ENCODE results near the gene IP6K1.
"Not testable (repeated sequence)": the region's sequence is repeated elsewhere in the genome, so short reads cannot be mapped to it uniquely, and the experiment has no call there.

Gene IP6K1

DNA sequence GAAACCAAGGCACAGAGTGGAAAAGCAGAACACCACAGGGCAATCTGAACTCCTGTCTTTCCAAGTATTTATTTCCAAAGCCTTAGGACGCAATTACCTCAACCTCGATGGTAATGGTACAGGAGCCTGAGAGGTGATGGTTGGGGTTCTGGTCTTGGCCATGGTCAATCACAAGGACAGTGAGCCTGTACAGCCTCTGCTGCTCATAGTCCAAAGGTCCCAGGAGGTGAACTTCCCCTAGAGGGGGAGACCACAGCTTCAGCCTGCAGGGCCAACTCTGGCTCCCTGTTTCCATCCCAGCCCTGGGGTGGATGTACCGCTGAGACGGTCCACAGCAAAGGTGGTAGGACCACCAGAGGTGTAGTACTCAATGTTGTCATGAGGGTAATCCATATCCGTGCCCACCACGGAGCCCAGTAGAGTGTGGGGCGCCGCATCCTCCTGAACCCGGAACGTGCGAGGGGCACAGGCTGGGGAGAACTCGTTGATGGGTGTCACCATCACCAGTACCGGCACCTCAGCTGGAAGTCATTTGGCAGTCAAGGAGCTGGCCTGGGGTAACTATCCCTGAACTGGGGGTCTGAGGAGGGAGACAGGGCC is 7.2 kb upstream of the IP6K1 start:
- no peak for DNase-seq

GRCh38 chr3:49792371-49793150 is 6.2 kb upstream of the IP6K1 start:
- no peak for DNase-seq

- no peak for DNase-seq
Observed at GRCh38 chr3:49791571-49791970, 5.2 kb upstream of the IP6K1 start.

DNA sequence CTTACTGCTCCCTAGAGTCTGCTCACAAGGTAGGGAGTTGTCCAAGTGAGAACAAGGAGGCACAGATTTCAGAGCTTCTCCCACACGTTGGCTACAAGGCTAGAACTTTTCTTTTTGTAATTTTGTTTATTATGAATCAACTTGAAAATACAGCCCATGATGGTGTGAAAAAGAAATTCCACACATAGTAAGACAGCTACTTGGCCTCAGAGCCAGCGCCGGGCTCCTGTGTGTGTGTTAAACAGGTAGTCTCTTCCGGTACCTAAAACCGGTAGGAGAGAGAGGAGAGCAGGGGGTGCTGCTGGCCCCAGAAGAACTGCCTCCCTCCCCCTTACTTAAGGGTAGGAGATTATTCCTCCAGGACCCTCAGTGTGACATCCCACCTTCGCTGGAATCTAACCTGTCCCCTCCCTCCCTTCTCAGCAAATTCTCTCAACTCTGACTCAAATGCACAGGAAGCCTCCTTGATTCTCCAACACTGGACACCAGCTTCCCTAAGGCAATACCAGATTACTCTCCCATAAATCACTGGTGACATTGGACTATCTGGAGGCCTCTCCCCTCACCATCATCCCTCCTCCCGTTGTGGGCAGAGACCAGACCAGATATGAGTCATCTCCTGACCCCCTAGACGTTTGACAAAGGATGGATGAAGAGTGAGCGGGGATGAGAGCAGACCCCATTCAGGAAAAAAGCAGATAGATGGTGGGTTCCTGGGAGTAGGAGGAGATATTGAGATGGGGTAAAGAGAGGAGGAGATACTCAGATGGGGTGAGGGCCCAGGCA is 4.5 kb upstream of the IP6K1 start:
- DNase-seq: no peak

- DNase-seq: no peak
Observed at GRCh38 chr3:49788056-49788455, 1.7 kb upstream of the IP6K1 start.

DNA sequence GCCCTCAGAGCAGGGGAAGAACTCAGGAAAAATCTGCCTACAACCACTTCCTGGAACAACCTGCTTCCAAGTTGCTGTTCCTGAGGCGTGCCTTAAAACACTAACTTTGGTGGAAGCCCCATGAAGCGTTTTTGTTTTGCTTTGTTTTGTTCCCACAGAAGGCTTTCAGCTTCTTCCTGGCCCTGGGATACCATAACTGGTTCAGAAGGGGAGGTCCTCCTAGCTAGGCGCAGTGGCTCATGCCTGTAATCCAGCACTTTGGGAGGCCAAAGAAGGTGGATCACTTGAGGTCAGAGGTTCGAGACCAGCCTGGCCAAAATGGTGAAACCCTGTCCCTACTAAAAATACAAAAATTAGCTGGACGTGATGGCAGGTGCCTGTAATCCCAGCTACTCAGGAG is 1.2 kb upstream of the IP6K1 start:
- no peak for DNase-seq

DNA sequence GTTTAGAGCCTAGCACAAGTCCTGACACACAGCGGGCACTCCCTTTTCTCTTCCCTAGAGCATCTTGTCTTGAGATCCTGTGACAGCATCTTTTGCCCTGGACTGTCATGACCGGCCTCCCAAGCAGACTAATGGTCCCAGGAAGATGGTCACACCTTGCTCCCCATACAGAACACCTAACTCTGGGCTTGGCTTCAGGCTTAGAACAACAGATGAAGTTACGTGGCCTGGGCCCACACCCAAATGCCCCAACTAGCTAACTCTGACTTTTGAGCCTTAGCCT is 781 bp upstream of the IP6K1 start:
- DNase-seq: no peak

- no peak for DNase-seq
Observed at GRCh38 chr3:49785565-49786356, 581 bp downstream of the IP6K1 start.

DNA sequence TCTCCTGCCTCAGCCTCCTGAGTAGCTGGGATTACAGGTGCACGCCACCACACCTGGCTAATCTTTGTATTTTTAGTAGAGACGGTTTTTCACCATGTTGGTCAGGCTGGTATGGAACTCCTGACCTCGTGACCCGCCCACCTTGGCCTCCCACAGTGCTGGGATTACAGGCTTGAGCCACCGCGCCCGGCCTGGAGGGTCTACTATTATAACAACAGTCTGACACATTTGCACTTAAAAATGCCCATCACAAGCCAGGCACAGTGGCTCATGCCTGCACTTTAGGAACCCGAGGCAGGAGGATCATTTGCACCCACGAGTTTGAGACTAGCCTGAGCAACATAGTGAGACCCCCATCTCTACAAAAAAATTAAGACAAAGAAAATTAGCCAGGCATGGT is 4.1 kb downstream of the IP6K1 start:
- DNase-seq: not testable (repeated sequence)

- no peak for DNase-seq
Observed at GRCh38 chr3:49781415-49782199, 4.7 kb downstream of the IP6K1 start.

DNA sequence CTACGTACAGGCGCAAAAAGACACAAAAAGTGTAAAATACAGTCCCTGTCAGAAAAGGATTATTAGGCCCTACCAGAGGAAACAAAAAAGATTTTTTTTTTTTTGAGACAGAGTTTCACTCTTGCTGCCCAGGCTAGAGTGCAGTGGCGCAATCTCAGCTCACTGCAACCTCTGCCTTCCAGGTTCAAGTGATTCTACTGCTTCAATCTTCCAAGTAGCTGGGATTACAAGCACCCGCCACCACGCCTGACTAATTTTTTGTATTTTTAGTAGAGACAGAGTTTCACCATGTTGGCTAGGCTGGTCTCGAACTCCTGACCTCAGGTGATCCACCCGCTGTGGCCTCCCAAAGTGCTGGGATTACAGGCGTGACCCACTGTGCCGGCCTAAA is 5.4 kb downstream of the IP6K1 start:
- DNase-seq: not testable (repeated sequence)

GRCh38 chr3:49780080-49780974 is 6.0 kb downstream of the IP6K1 start:
- no peak for DNase-seq

- no peak for DNase-seq
Observed at GRCh38 chr3:49779358-49780079, 6.8 kb downstream of the IP6K1 start.

GRCh38 chr3:49776101-49776500 is 10.2 kb downstream of the IP6K1 start:
- DNase-seq: not testable (repeated sequence)

DNA sequence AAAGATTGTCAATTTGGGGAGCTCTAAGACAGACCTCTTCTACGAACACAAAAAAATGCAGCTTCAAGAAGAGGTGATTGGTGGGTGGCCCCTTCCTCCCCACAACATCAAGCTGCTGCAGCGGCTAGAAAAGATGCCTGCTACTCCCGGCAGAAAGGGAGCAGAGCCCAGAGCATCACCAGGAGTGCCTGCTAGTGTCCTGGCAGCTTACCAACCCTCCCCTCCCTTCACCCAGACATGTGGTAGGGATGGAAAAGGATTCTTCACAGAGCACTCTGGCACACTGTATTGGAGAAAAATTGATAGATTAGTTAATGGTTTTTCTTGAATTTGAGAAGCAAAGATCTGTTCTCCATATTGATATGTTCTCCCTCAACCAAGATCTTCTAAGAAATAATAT is 10.8 kb downstream of the IP6K1 start:
- no peak for DNase-seq

DNA sequence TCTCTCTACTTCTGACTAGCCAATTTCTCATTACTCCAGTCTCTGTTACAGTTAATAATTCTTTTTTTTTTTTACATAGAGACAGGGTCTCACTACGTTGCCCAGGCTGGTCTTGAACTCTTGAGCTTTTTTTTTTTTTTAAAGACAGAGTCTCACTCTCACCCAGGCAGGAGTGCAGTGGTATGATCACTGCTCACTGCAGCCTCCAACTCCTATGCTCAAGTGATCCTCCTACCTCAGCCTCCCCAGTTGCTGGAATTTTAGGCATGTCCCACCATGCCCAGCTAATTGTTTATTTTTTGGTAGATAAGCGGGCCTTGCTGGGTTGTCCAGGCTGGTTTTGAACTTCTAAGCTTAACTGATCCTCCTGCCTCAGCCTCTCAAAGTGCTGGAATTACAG is 13.6 kb downstream of the IP6K1 start:
- DNase-seq: no peak

- no peak for DNase-seq
Observed at GRCh38 chr3:49771340-49771938, 14.9 kb downstream of the IP6K1 start.

DNA sequence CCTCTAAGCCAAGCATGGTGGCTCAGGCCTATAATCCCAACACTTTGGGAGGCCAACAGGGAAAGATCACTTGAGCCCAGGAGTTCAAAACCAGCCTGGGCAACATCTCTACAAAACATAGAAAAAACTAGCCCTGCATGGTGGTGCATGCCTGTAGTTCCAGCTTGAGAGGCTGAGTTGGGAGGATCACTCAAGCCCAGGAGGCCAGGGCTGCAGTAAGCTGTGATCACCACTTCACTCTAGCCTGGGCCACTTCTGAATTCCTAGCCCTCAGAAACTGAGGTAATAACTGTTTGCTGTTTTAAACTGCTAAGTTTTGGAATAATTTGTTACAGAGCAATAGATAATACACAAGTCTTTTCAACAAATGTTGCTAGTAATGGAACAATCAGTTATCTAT is 16.4 kb downstream of the IP6K1 start:
- DNase-seq: no peak

GRCh38 chr3:49769286-49769915 is 16.9 kb downstream of the IP6K1 start:
- DNase-seq: no peak

DNA sequence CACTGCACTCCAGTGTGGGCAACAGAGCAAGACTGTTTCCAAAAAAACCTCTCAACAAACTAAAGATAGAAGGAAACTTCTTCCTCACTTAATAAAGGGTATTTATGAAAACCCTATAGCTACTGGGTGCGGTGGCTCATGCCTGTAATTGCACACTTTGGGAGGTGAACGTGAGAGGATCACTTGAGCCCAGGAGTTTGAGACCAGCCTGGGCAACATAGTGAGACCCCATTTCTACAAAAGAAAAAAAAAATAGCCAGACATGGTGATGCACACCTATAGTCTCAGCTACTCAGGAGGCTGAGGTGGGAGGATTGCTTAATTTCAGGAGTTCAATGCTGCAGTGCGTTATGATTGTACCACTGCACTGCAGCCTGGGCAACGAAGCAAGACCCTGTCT is 22.4 kb downstream of the IP6K1 start:
- no peak for DNase-seq
